GM21515 (cell line): ENCODE measurements around the gene CPHXL2.
A peak's percentile ranks its signal among the peaks of the same experiment; 100 is the strongest.

Source experiments
- ATAC-seq: cut with Tn5 transposase; IDR thresholded peaks from one replicate; pipeline ENCODE4 v1.9.1; 2021; ENCODE audit not compliant: unreplicated experiment

Gene CPHXL2

GRCh38 chr16:75644240-75645012 is 32.4 kb downstream of the CPHXL2 start:
- ATAC-seq = no peak

DNA sequence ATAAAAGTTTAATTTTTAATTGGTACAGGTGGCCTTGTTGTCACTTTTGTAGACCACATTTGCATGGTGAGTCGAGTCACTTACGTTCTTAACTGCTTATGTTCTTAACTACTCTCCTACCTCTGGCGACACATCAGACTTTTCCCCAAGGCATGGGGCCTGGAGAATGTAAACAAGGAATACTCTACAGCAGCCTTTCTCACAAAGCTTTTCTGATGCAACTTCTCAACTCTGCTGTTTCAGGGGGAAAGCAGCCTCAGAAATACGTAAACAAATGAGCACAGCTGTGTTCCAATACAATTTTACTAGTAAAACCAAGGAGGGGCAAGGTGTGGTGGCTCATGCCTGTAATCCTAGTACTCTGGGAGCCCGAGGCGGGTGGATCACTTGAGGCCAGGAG is 36.2 kb downstream of the CPHXL2 start:
- no peak for ATAC-seq

- no peak for ATAC-seq
These were observed 41.8 kb downstream of the CPHXL2 start for GRCh38 chr16:75635036-75635435.

DNA sequence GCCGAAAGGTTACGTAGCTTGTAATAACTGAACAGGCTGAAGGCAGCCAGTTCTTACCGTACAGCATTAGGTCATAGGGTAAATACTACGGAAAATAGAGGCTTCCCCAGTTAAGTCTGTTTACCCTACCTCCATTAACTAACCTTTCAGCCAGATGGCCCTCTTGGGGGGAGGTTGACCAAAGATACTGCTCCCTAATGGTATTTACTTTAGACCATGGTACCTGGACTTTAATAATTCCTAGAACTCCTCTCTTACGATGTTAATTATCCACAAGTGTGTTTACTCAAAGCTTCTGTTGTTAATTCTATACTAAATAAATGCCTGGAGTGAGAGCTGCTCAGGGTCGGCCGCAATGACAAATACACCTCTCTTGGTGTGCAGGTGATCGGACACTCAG is 44.0 kb downstream of the CPHXL2 start:
- ATAC-seq = no peak

- ATAC-seq = no peak
These were observed 46.8 kb downstream of the CPHXL2 start for GRCh38 chr16:75630052-75630451.

- ATAC-seq = no peak
These were observed 47.7 kb downstream of the CPHXL2 start for GRCh38 chr16:75629132-75629531.

GRCh38 chr16:75628351-75628750 is 48.5 kb downstream of the CPHXL2 start:
- no peak for ATAC-seq

GRCh38 chr16:75627851-75628250 is 49.0 kb downstream of the CPHXL2 start:
- no peak for ATAC-seq

- no peak for ATAC-seq
These were observed 50.0 kb downstream of the CPHXL2 start for GRCh38 chr16:75626806-75627205.

- no peak for ATAC-seq
These were observed 51.9 kb downstream of the CPHXL2 start for GRCh38 chr16:75624921-75625334.

DNA sequence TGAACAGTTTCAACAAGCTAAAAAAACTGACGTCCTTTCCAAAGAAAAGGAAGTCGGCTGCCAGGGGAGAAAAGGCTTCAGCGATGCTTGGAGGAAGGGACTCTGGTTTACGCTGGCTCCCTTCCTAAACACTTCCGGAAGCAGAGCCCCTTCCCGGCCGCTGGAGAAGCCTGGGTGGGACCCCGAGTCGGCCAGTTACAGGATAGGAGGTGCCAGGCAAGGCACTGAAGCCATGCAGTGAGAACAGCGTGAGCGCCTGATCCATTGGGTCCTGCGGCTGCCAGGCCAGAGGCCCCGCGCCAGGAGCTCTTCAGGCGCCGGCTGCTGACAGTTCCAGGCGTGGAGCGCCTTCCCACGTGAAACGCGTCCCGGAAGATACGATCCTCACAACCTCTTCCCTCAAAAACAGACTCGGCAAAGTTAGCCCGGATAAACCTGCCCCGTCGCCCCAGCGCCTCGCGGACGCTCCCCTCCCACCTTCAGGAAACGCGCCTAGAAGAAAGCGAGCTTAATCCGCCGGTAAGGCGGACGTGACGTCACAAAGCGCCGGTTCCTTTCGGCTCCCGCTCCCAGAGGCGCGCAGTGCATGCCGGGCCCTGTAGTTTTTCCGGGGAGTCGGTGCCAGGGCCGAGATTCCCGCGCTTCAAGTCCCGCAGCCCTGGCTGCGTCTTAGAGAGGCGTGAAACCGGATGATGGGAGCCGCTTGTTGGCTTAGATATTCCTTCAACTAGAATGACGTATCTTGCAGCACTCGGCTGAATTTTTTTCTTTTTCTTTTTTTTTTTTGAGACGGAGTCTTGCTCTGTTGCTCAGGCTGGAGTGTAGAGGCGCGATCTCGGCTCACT is 53.8 kb downstream of the CPHXL2 start, which contains the start of gene ADAT1:
ADAT1 (minus strand) TSS at position 521 of the 845 bp plus-strand sequence. CDS start 2,482 bp downstream, outside the sequence.
- ATAC-seq = peak; percentile 89

GRCh38 chr16:75621170-75621477 is 55.7 kb downstream of the CPHXL2 start:
- no peak for ATAC-seq

DNA sequence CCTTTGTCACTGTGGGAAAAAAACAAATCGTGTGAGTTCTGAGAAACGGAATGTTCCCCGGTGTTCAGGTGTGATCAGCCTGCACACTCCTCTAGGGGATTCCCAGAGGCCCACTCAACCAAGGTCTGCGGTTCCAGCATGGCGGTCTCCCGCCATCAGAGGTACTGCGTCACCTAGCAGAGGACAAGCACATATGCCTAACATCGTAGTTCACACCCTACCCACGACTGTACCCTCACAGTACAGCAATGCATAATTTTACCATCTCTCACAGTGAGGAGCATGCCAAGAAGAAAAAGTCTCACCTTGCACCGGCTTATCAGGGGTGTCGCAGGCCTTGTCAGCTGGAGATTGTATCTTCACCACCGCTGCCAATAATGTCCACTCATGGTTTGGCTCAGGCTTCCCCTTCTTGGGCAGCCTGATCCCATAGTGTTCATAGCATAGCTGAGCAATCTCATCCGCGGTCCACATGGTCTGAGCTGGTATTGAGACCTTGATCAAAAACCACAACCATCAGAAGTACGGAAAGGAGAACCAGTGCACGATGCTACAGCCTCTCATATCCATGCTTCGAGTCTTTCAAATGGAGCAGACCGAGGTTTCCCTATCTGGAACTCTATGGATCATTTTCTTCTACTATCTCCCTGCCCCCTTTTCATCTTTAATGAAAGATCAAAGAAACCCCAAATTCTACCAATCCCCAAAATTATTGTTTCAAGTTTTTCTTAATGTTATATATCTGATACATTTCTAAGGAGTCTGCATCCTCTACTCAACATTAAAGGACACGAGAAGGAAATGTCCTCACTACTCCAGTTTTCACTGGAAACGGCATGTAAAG is 56.3 kb downstream of the CPHXL2 start:
- ATAC-seq = no peak

GRCh38 chr16:75618780-75619179 is 58.0 kb downstream of the CPHXL2 start:
- ATAC-seq = no peak

DNA sequence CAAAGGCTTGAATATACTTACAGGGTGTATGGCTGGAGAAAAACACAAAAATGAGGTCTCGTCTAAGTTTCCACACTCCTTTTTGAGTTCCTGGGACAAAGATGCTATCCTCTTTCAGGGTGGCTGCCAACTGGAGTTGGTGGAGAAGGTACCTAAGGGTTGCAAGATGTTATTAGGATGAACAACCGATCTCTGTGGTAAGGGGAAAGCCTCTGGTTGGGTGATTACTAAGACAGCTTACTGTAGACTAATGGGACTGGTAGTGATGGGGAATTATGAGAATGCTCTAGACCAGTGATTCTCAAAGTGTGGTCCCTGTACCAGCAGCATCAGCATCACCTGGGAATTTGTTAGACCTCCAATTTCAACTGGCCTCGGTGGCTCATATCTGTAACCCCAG is 59.7 kb downstream of the CPHXL2 start:
- no peak for ATAC-seq

DNA sequence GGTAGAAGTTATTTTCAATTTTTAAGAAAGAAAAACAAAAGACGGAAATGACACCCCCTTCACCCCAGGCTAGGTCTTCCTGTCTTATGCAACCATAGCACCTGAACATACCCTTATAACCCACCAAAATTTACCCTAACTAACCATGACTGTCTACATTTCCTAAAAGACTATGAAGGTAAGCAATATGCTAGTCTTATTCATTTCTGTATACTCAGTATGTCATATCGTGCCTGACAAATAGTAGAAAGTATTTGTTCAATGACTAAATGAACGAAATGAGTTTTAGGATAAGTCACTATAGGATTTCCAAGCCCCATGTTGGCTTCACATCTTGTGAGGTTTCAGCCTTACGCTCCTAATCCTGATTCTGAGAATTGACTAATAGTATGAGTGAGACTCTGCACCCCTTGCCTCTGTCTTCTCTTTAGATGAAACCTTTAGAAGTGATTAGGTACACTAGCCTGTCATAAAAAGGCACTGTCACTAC is 60.2 kb downstream of the CPHXL2 start:
- ATAC-seq = no peak

GRCh38 chr16:75615619-75616018 is 61.2 kb downstream of the CPHXL2 start:
- ATAC-seq = no peak

DNA sequence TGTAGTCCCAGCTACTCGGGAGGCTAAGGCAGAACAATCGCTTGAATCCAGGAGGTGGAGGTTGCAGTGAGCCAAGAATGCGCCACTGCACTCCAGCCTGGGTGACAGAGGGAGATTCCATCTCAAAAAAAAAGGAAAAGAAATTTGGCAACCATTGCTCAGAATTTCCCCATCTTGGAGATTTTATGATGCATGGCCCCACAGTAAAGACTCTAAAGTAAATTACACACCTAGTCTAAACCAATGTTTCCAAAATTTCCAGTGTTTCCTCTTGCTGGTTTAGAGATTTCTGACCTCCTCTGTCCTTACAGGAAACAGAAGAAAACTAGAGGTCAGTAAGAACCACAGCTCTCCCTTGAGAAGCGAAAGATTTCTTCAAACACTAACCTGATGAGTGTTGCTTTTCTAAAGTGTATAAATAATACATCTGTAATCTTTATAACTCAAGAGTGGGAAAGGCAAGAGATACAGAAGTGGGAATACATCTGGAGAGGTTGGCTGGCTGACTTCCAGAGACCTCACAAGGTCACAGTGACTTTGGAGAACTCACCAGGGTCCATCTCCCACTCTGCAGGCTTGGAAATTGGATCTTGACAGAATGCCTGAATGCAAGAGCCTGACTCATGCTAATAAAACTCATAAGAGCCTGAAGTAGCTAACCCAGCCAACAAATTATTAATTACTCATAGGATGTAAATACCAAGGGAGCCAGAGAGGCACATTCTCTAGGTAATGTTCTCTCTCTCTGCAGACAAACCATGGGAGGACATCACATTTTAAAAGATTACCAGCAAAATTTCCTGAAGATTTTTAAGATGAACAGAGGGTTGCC is 62.5 kb downstream of the CPHXL2 start:
- ATAC-seq = no peak
